Keratinocyte (primary cell): ENCODE data around the gene TEX22. TPM values are rescaled to one million over a fixed set of nuclear protein-coding genes. Genes with fewer than 3 reads are reported as not detected.

Experiments
- DNase-seq: peaks from one replicate; pipeline ENCODE4 v3.0.0-alpha.2; 2011; ENCODE audit warnings: low read depth, missing footprints, low spot score
- FAIRE-seq: peaks from 2 replicates; lab custom pipeline; 2011; peaks lifted over from hg19 to GRCh38; lab: Jason Lieb, UNC
- H2AFZ ChIP-seq: 2 replicates; pipeline ENCODE4 v1.6.0; 2012; ENCODE audit warnings: low read length, control low read depth, inconsistent platforms; ENCODE audit not compliant: control insufficient read depth
- H3K27ac ChIP-seq: 2 replicates; pipeline ENCODE4 v1.5.1; 2011; ENCODE audit warnings: low read length; ENCODE audit not compliant: control insufficient read depth, insufficient read depth
- H3K27me3 ChIP-seq: 3 replicates; pipeline ENCODE4 v1.6.0; 2011; ENCODE audit warnings: low read length; ENCODE audit not compliant: control insufficient read depth, insufficient read depth; ENCODE audit errors: extremely low read depth
- H3K36me3 ChIP-seq, 2 experiments: 2 replicates in 1 of 2; 3 replicates in 1 of 2; pipeline ENCODE4 v1.5.1; 2011; ENCODE audit warnings: low read length in 2 of 2, mild to moderate bottlenecking in 1 of 2; ENCODE audit not compliant: control insufficient read depth in 2 of 2, insufficient read depth in 2 of 2; ENCODE audit errors: extremely low read depth in 1 of 2
- H3K4me1 ChIP-seq: 3 replicates; pipeline ENCODE4 v1.5.1; 2011; ENCODE audit warnings: low read length; ENCODE audit not compliant: control insufficient read depth, insufficient read depth; ENCODE audit errors: extremely low read depth
- H3K4me2 ChIP-seq: 3 replicates; pipeline ENCODE4 v1.6.0; 2011; ENCODE audit warnings: low read depth, low read length; ENCODE audit not compliant: control insufficient read depth, insufficient read depth; ENCODE audit errors: extremely low read depth
- H3K4me3 ChIP-seq, 3 experiments: fragments of 200-600 bp in 1 of 3; sonication (generic) in 1 of 3; 2 replicates in 2 of 3; 3 replicates in 1 of 3; pipeline ENCODE4 v1.5.1; 2011 to 2016; ENCODE audit warnings: low read length in 3 of 3, mild to moderate bottlenecking in 3 of 3, control low read depth in 2 of 3, inconsistent platforms in 1 of 3, low read depth in 1 of 3, mixed read lengths in 1 of 3, mixed run types in 1 of 3, moderate library complexity in 1 of 3; ENCODE audit not compliant: control insufficient read depth in 2 of 3, insufficient read depth in 2 of 3; ENCODE audit errors: extremely low read depth in 1 of 3
- H3K79me2 ChIP-seq: 2 replicates; pipeline ENCODE4 v1.6.0; 2012; ENCODE audit warnings: low read length; ENCODE audit not compliant: control insufficient read depth, insufficient read depth
- H3K9ac ChIP-seq: 3 replicates; pipeline ENCODE4 v1.6.0; 2011; ENCODE audit warnings: low read length; ENCODE audit not compliant: control insufficient read depth, insufficient read depth; ENCODE audit errors: extremely low read depth
- H3K9me1 ChIP-seq: 3 replicates; pipeline ENCODE4 v1.6.0; 2011; ENCODE audit warnings: low read length; ENCODE audit not compliant: control insufficient read depth, insufficient read depth; ENCODE audit errors: extremely low read depth
- H3K9me3 ChIP-seq: 2 replicates; pipeline ENCODE4 v1.5.1; 2012; ENCODE audit warnings: low read depth, low read length; ENCODE audit not compliant: control insufficient read depth
- H4K20me1 ChIP-seq: 3 replicates; pipeline ENCODE4 v1.6.0; 2011; ENCODE audit warnings: low read length; ENCODE audit not compliant: control insufficient read depth, insufficient read depth; ENCODE audit errors: extremely low read depth
- CTCF ChIP-seq, 3 experiments: IDR thresholded peaks in 1 of 3; conservative IDR thresholded peaks in 1 of 3; optimal IDR thresholded peaks in 1 of 3; 2 replicates in 2 of 3; 3 replicates in 1 of 3; pipeline versions ENCODE3 to v1.5.1; 2011; ENCODE audit warnings: low read length in 3 of 3, mild to moderate bottlenecking in 3 of 3, moderate library complexity in 2 of 3, control low read depth in 1 of 3, inconsistent platforms in 1 of 3; ENCODE audit not compliant: insufficient read depth in 2 of 3; ENCODE audit errors: extremely low read depth in 1 of 3
- EZH2 ChIP-seq: IDR thresholded peaks from one replicate; pipeline ENCODE4 v1.6.1; 2012; ENCODE audit warnings: inconsistent platforms, mild to moderate bottlenecking, low read length, moderate library complexity
- dilution Hi-C: fragments of 300-500 bp; cut with MboI; formaldehyde crosslinking; loops from one replicate; pipeline ENCODE4 v1.7.0; 2020; ENCODE audit warnings: low sequenced_read_pairs; ENCODE audit not compliant: extremely low pct_ligation_motif_present
- polyA plus RNA-seq, 5 experiments: library from polyadenylated mRNA; depleted of rRNA in 3 of 5; stranded (reverse) in 3 of 5; stranded (forward) in 1 of 5; unstranded in 1 of 5; fragments of >200 nt; gene quantifications; 1 replicate in 1 of 5; 2 replicates in 3 of 5; 3 replicates in 1 of 5; pipeline versions ENCODE4 v1.2.1 to v1.2.3, GENCODE V29; 2011 to 2012; ENCODE audit warnings: missing spikeins in 2 of 5, low read depth in 1 of 5, low replicate concordance in 1 of 5

Gene TEX22
- polyA plus RNA-seq, 1 donor (not counting 4 experiments of a cell fraction or from before 2014, with no cell fraction given), result 0.03 TPM

- Histone ChIP-seq H3K9ac (no peak overlapping the region), H3K4me1 (no peaks in the 10 kb centered on the region), H3K79me2 (no peaks in the 10 kb centered on the region), H4K20me1 (no peaks in the 10 kb centered on the region), H3K36me3 (peaks cover 13 to 42% of the 10 kb centered on the region in 2 experiments), H3K27me3 (no peaks in the 10 kb centered on the region), H3K27ac (no peak overlapping the region), H3K9me3 (no peaks in the 10 kb centered on the region), H3K9me1 (no peaks in the 10 kb centered on the region), H2AFZ (no peak overlapping the region), H3K4me2 (no peak overlapping the region), H3K4me3 (no peak overlapping the region)
- no peak for FAIRE-seq
- dilution Hi-C loops, result no loop called here
- TF ChIP-seq EZH2 (no peak), CTCF (optimal IDR thresholded peaks at IDR 0.05 in 1 of 3, IDR thresholded peaks at IDR 0.05 in 1 of 3, conservative IDR thresholded peaks at IDR 0.05 in 1 of 3; ENCODE audit: extremely low read depth in 1 of 3, insufficient read depth in 2 of 3, low read length in 3 of 3) (no peak)
- DNase-seq, result no peak
These were observed 56.8 kb downstream of the TEX22 start for GRCh38 chr14:105455086-105455640.

- H3K9me3 ChIP-seq, result no peaks in the 10 kb centered on the region
- no peak overlapping the region for H2AFZ ChIP-seq
- dilution Hi-C loops, result no loop called here
- H3K27ac ChIP-seq, result no peak overlapping the region
- no peak for DNase-seq
- H3K9ac ChIP-seq, result no peak overlapping the region
- peaks cover 9 to 43% of the 10 kb centered on the region in 2 experiments for H3K36me3 ChIP-seq
- H4K20me1 ChIP-seq, result no peaks in the 10 kb centered on the region
- H3K27me3 ChIP-seq, result no peaks in the 10 kb centered on the region
- H3K4me1 ChIP-seq, result no peaks in the 10 kb centered on the region
- H3K9me1 ChIP-seq, result no peaks in the 10 kb centered on the region
- no peak for TF ChIP-seq EZH2
- no peak for TF ChIP-seq CTCF (optimal IDR thresholded peaks at IDR 0.05 in 1 of 3, IDR thresholded peaks at IDR 0.05 in 1 of 3, conservative IDR thresholded peaks at IDR 0.05 in 1 of 3; ENCODE audit: extremely low read depth in 1 of 3, insufficient read depth in 2 of 3, low read length in 3 of 3)
- FAIRE-seq, result no peak
- H3K4me3 ChIP-seq, result no peak overlapping the region
- H3K79me2 ChIP-seq, result no peaks in the 10 kb centered on the region
- H3K4me2 ChIP-seq, result no peak overlapping the region
These were observed 57.7 kb downstream of the TEX22 start for GRCh38 chr14:105455766-105456660.
